SU-DHL-6 (cell line): ENCODE results near the gene RAPGEF4.

Source experiments
- H2AFZ ChIP-seq: fragments of 200-600 bp; sonication (generic); 2 replicates; pipeline ENCODE4 v1.6.1; 2014; ENCODE audit warnings: low read depth, mild to moderate bottlenecking, moderate library complexity, mixed read lengths, antibody characterized with exemption, low read length; ENCODE audit not compliant: severe bottlenecking
- H3F3A ChIP-seq: fragments of 200-600 bp; shearing (Covaris generic); 2 replicates; pipeline ENCODE4 v1.6.0; 2016; ENCODE audit warnings: antibody characterized with exemption, mild to moderate bottlenecking; ENCODE audit not compliant: insufficient read depth
- H3K27ac ChIP-seq: fragments of 200-600 bp; sonication (generic); 2 replicates; pipeline ENCODE4 v1.5.1; 2016; ENCODE audit warnings: low read depth, mild to moderate bottlenecking, low read length, moderate library complexity, mixed read lengths
- H3K27me3 ChIP-seq: fragments of 200-600 bp; sonication (generic), shearing (Covaris generic); 2 replicates; pipeline ENCODE4 v1.6.0; 2014; ENCODE audit warnings: mild to moderate bottlenecking, low read length
- H3K36me3 ChIP-seq: fragments of 200-600 bp; sonication (generic); 2 replicates; pipeline ENCODE4 v1.6.1; 2014; ENCODE audit warnings: mild to moderate bottlenecking, low read length, mixed read lengths
- H3K4me2 ChIP-seq: fragments of 300-600, 200-600 bp; shearing (Covaris generic), sonication (generic); 2 replicates; pipeline ENCODE4 v1.6.0; 2014; ENCODE audit warnings: low read length, low read depth, mild to moderate bottlenecking; ENCODE audit not compliant: poor library complexity, severe bottlenecking
- H3K4me3 ChIP-seq: fragments of 200-600 bp; sonication (generic); 2 replicates; pipeline ENCODE4 v1.5.1; 2014; ENCODE audit warnings: antibody characterized with exemption, low read length, mild to moderate bottlenecking, mixed read lengths; ENCODE audit not compliant: insufficient read depth, poor library complexity, severe bottlenecking
- H3K79me2 ChIP-seq: fragments of 200-600 bp; sonication (generic); 2 replicates; pipeline ENCODE4 v1.6.1; 2014; ENCODE audit warnings: mild to moderate bottlenecking, low read length, moderate library complexity; ENCODE audit not compliant: insufficient read depth
- H3K9ac ChIP-seq: fragments of 200-600 bp; sonication (generic); 2 replicates; pipeline ENCODE4 v1.7.0; 2014; ENCODE audit warnings: mild to moderate bottlenecking, low read length
- H3K9me2 ChIP-seq: fragments of 200-600 bp; sonication (generic); replicated peaks from 2 replicates; pipeline ENCODE4 v1.6.1; 2014; ENCODE audit warnings: low read length; ENCODE audit not compliant: insufficient read depth
- H3K9me3 ChIP-seq: fragments of 200-600 bp; sonication (generic); 2 replicates; pipeline ENCODE4 v1.6.1; 2014; ENCODE audit warnings: low read length, mixed read lengths; ENCODE audit not compliant: insufficient read depth
- H4K20me1 ChIP-seq: fragments of 200-600 bp; sonication (generic); 2 replicates; pipeline ENCODE4 v1.6.1; 2014; ENCODE audit warnings: low read depth, mild to moderate bottlenecking, antibody characterized with exemption, low read length, moderate library complexity, mixed read lengths
- EZH2phosphoT487 ChIP-seq: fragments of 200-600 bp; sonication (generic), shearing (Covaris generic); conservative IDR thresholded peaks from 2 replicates; pipeline ENCODE4 v1.6.1; 2018; ENCODE audit warnings: mild to moderate bottlenecking, antibody characterized with exemption, low read length, moderate library complexity, mixed read lengths
- TF ChIP-seq, protein P1 (sequence below): fragments of 200-600 bp; sonication (generic); IDR thresholded peaks from one replicate; pipeline ENCODE4 v1.5.1; 2017; ENCODE audit warnings: antibody characterized with exemption, mild to moderate bottlenecking, low read length, moderate library complexity; ENCODE audit not compliant: insufficient read depth, poor library complexity, severe bottlenecking

RAPGEF4 gene

DNA sequence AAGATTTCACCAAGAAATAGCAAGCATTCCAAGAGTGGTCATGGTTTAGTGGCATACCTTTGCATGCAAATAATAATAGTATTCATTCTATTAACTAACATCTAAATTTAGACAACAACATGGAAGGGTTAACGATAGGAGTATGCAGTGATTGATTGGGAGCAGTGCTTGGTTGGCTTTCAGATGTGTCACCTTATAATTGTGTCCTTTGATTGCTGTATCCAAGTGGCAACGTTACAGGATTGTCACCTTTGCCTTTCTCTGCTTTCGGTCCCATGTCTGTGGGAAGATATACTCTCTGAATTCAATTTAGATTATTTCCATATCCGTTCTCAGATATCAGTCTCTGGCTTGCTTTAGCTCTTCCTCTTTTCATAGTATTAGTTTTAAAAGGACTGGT lies 187.2 kb downstream of the RAPGEF4 start:
- H3K27me3 ChIP-seq, result no peaks in the 10 kb centered on the region
- no peak overlapping the region for H3K27ac ChIP-seq
- no peaks in the 10 kb centered on the region for H3K9me3 ChIP-seq
- H3K9me2 ChIP-seq, result no peaks in the 10 kb centered on the region
- H4K20me1 ChIP-seq, result no peaks in the 10 kb centered on the region
- H3K9ac ChIP-seq, result no peak overlapping the region
- H3K36me3 ChIP-seq, result no peaks in the 10 kb centered on the region
- no peaks in the 10 kb centered on the region for H3F3A ChIP-seq
- no peaks in the 10 kb centered on the region for H3K79me2 ChIP-seq
- no peak overlapping the region for H3K4me2 ChIP-seq
- no peak overlapping the region for H2AFZ ChIP-seq
- no peak for TF ChIP-seq EZH2phosphoT487
- TF ChIP-seq, protein P1, sequence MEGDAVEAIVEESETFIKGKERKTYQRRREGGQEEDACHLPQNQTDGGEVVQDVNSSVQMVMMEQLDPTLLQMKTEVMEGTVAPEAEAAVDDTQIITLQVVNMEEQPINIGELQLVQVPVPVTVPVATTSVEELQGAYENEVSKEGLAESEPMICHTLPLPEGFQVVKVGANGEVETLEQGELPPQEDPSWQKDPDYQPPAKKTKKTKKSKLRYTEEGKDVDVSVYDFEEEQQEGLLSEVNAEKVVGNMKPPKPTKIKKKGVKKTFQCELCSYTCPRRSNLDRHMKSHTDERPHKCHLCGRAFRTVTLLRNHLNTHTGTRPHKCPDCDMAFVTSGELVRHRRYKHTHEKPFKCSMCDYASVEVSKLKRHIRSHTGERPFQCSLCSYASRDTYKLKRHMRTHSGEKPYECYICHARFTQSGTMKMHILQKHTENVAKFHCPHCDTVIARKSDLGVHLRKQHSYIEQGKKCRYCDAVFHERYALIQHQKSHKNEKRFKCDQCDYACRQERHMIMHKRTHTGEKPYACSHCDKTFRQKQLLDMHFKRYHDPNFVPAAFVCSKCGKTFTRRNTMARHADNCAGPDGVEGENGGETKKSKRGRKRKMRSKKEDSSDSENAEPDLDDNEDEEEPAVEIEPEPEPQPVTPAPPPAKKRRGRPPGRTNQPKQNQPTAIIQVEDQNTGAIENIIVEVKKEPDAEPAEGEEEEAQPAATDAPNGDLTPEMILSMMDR, result no peak
- no peak overlapping the region for H3K4me3 ChIP-seq

GRCh38 chr2:172924097-172924660 lies 188.5 kb downstream of the RAPGEF4 start:
- Histone ChIP-seq H3F3A (no peaks in the 10 kb centered on the region), H4K20me1 (no peaks in the 10 kb centered on the region), H2AFZ (no peak overlapping the region), H3K4me3 (no peak overlapping the region), H3K36me3 (no peaks in the 10 kb centered on the region), H3K27ac (no peak overlapping the region), H3K27me3 (no peaks in the 10 kb centered on the region), H3K79me2 (no peaks in the 10 kb centered on the region), H3K4me2 (no peak overlapping the region), H3K9me2 (no peaks in the 10 kb centered on the region), H3K9me3 (no peaks in the 10 kb centered on the region), H3K9ac (no peak overlapping the region)
- no peak for TF ChIP-seq EZH2phosphoT487
- TF ChIP-seq, protein P1, result no peak

- H3F3A ChIP-seq, result no peaks in the 10 kb centered on the region
- H2AFZ ChIP-seq, result no peak overlapping the region
- TF ChIP-seq EZH2phosphoT487, result no peak
- TF ChIP-seq, protein P1, result no peak
- H3K36me3 ChIP-seq, result no peaks in the 10 kb centered on the region
- H3K79me2 ChIP-seq, result no peaks in the 10 kb centered on the region
- H3K9ac ChIP-seq, result no peak overlapping the region
- H3K9me2 ChIP-seq, result no peaks in the 10 kb centered on the region
- no peak overlapping the region for H3K27ac ChIP-seq
- no peaks in the 10 kb centered on the region for H4K20me1 ChIP-seq
- H3K27me3 ChIP-seq, result no peaks in the 10 kb centered on the region
- no peak overlapping the region for H3K4me3 ChIP-seq
- H3K4me2 ChIP-seq, result no peak overlapping the region
- no peaks in the 10 kb centered on the region for H3K9me3 ChIP-seq
These were observed 190.0 kb downstream of the RAPGEF4 start for GRCh38 chr2:172925600-172925999.
